ENCODE results near the gene POLH.
"Not testable (repeated sequence)": the region's sequence is repeated elsewhere in the genome, so short reads cannot be mapped to it uniquely, and the experiment has no call there.

DNA sequence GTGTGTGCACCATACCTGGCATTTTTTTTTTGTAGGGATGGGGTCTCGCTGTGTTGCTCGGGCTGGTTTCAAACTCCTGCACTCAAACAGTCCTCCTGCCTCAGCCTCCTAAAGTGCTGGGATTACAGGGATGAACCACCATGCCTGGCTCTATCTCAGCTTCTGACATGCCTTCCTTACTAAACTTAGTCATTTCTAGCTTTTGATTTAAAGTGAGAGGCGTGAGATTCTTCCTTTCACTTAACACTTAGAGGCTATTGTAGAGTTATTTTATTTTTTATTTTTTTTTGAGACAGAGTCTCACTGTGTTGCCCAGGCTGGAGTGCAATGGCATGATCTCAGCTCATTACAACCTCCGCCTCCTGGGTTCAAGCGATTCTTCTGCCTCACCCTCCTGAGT lies 87.0 kb downstream of the POLH start:
- TF ChIP-seq, protein P1, sequence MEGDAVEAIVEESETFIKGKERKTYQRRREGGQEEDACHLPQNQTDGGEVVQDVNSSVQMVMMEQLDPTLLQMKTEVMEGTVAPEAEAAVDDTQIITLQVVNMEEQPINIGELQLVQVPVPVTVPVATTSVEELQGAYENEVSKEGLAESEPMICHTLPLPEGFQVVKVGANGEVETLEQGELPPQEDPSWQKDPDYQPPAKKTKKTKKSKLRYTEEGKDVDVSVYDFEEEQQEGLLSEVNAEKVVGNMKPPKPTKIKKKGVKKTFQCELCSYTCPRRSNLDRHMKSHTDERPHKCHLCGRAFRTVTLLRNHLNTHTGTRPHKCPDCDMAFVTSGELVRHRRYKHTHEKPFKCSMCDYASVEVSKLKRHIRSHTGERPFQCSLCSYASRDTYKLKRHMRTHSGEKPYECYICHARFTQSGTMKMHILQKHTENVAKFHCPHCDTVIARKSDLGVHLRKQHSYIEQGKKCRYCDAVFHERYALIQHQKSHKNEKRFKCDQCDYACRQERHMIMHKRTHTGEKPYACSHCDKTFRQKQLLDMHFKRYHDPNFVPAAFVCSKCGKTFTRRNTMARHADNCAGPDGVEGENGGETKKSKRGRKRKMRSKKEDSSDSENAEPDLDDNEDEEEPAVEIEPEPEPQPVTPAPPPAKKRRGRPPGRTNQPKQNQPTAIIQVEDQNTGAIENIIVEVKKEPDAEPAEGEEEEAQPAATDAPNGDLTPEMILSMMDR (IDR thresholded peaks at IDR 0.05): not testable (repeated sequence)
- TF ChIP-seq POLR2AphosphoS5 (IDR thresholded peaks at IDR 0.05; ENCODE audit: low read depth, low read length): not testable (repeated sequence)
